OCI-M2 (cell line): ENCODE results near the gene FAM174B.

ENCODE experiments used
- DNase-seq: peaks from one replicate; lab custom pipeline; 2025; ENCODE audit not compliant: unreplicated experiment; lab: John Stamatoyannopoulos, UW

Gene FAM174B

GRCh38 chr15:92602267-92602593, 53.3 kb downstream of the FAM174B start:
- no peak for DNase-seq

DNA sequence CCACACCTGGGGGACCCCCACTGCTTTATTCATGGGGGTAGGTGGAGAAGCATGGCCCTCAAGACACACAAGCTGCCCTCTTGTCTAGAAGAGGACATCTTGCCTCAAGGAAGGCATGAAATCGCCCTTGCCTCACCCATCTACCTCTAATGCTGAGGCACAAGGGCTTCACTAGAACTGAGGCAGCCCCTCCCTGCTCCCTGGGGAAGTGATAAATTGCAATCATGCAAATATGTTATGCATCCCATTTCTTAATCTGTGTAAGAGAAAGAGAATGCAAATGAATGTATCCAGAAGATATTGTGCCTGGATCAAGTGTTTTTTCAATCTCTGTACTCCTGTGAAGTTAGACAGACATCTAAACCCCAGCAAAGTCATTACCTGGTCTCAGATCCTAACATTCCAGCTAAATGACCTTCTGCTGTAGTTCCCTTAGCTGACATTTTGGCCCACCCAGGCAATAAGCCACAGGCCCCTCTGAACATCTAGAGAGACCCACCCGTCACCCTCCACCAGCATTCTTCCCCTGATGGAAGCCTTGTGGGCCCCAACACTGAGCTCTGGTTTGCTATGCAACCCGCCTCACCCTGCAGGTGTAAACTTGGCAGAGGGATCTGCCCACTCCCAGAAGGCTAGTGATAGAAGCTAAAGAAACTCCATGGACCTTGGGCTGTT, 53.8 kb downstream of the FAM174B start:
- no peak for DNase-seq

DNA sequence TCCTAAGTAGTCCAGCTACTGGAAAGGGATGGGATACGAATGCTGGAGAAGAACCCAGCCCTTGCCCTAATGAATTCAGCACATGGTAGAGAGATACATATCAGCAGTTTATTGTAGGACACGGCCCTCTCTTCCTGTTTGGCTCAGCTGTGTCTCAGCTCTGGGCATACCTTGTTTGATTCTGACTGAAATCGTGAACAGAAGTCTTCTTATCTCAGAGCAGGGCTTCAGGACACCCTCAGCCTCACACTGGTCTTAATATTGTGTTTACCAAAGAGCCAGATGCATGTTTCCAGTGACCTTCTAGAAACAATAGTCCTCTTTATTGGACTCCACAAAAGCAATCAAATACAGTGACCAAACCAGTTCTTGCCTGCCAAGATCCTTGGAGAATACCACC, 54.7 kb downstream of the FAM174B start:
- DNase-seq, result no peak

DNA sequence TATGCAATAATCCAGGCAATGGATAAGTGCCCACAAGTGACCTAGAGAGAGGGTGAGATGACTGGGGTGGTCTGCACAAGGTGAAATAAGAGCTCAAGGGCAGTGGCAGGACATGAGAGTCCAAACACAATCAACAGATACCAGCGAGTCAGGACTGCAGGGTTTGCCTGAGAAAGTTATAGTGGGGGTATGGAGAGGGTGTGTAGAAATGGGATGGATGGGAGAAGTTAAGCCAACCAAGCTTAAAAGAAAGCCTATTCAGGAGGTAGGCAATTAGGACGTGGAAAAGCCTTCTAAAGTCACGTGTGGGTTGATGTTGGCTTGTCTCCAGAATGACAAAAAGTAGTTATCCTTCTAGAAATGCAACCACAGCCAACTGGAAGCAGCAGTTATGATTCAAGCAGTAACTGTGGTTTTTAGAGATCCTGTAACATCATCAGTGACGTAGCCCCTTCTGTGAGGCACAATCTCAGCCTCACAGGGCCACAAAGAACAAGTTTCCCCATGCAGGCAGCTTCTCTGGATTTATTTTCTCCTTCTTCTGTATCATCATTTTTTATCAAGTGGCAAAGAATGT, 56.1 kb downstream of the FAM174B start:
- no peak for DNase-seq

DNA sequence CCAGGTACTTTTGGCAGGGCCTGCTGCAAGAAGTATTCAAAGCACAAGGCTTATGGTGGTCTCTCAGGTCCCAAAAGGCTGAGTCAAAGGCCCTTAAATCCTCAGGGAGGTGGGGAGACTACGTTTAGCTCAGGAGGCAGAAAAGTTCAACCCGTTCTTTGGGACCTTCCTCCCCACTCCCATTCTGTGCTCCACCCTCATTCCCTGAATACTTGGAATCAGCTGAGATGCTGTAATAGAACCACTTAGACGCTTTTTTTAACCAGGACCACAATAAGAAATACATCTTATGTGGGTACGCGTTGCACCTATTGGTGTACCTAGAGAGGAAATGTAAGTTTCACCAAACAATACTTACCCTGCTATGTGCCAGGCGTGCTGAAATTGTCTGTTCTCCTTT, 58.0 kb downstream of the FAM174B start:
- no peak for DNase-seq

GRCh38 chr15:92596623-92597022, 59.0 kb downstream of the FAM174B start:
- DNase-seq, result no peak

GRCh38 chr15:92595506-92596381, 59.8 kb downstream of the FAM174B start:
- no peak for DNase-seq

DNA sequence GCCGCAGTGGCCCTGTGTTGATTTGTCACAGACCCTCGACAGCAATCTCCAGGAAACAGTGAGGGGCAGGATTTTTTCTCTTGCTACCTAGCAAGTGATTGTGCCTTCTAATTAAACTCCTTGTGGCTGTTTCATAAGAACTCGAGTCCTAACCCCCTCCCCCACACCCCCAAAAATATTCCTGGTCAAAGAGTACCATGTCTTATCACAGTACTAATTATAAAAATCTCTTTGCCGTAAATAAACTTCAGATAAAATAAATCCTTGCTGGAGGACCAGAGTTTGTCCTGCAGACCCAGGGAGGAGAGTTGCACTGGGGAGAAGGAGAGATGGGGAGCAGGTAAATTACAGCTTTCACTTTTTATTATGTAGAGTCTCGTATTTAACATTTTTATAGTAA, 64.3 kb downstream of the FAM174B start:
- no peak for DNase-seq

DNA sequence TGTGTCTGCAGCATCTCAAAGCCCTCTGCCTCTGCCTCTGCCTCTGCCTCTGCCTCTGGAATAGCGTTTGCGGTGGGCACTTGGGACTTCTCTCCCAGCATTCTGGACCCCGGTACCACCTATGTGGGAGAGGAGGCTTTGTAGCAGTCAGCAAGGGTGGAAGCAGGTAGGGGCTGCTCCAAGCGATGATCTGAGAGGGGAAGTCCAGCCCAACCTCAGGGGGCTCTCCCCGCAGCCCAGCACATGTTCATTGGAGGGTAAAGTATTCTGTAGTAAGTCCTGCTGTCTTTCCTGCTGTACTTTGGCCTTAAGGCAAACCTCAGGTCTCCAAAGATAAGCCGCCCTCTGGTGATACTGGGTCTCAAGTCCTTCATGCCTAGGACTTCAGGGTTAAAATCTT, 68.6 kb downstream of the FAM174B start:
- no peak for DNase-seq

- no peak for DNase-seq
Observed at GRCh38 chr15:92586383-92586942, 69.1 kb downstream of the FAM174B start.

DNA sequence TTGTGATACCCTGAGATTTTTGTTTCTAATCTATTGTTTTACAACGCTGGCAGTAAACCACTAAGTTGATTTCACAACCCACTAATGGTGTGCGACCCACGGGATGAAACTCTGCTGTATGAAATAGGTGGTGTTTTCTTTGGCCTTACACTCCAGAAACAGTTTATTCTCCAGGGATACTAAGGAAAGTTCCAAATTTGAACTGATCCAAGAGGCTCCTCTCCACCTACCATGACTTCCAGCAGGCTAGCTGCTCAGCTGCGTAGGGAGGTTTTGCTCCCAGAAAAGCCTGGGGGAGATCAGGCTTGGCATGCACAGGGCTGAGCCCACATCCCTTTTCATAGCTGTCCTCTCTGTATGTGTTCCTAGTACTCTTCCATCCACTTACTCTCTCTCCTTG, 71.5 kb downstream of the FAM174B start:
- DNase-seq, result no peak

DNA sequence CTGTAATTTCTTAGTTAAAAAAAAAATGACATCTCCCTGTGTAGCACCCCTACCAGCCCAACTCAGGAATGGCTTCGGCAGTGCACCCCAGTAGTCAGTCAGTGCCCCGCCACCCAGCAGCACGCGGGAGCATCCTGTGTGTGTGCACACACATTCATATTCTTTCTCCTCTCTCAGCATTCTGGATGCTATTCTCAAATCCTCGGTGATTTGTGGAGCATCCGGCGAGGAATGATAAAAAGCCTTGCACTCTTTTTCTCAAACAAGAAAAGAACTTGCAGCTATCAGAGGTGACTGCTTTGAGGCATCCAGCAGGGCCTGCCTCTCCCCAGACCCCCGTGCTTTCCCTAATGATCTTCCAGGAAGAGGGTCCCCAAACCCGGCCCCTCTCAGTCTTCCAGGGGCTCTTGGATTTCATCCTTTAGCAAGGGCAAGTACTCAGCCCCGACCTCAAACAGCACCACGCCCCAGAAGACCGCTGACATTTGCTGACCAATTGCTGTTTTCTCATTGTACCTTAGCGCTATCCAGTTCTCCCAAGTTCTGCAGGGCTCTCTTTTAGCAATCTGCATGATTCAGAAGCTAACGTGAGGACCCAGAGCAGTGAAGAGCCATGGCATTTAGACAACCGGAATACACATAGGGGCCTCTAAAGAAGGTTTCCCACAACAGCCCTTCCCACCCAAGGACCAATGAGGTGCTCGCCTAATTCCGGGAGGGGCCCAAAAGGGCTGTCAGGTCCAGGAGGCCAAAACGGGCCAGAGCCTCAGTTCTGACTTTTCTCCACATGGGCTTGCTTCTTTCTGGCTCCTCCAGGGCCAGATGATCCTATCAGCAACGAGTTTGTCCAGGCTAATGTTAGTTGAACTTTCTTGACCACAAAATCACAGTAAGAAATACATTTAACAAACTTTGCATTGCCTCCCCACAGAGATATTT, 72.2 kb downstream of the FAM174B start:
- DNase-seq, result no peak

- DNase-seq, result no peak
Observed at GRCh38 chr15:92582206-92582605, 73.4 kb downstream of the FAM174B start.

DNA sequence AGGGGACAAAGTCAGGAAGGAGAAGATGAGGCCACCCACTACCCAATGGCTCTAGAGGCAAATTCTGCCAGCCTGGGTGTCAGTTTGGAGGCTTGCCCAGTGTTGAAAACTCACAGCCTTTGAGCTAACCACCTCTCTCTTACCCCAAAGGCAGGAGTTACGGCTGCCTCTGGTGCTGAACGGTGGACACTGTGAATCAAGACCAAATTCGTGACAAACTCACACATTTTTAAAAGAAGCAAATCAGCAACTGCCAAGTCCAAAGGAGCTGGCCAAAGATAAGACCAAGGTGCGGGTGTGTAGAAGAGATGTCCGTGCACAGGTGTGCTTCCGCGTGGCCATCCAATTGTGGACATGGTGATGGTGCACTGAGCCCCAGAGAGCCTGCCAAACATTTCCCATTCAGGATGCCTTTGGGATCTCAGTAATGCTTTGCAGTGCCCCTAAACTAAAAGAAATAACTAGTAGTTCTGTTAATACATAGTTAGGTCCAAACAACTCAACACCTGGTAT, 74.6 kb downstream of the FAM174B start:
- no peak for DNase-seq

- DNase-seq, result no peak
Observed at GRCh38 chr15:92580521-92580920, 75.1 kb downstream of the FAM174B start.

DNA sequence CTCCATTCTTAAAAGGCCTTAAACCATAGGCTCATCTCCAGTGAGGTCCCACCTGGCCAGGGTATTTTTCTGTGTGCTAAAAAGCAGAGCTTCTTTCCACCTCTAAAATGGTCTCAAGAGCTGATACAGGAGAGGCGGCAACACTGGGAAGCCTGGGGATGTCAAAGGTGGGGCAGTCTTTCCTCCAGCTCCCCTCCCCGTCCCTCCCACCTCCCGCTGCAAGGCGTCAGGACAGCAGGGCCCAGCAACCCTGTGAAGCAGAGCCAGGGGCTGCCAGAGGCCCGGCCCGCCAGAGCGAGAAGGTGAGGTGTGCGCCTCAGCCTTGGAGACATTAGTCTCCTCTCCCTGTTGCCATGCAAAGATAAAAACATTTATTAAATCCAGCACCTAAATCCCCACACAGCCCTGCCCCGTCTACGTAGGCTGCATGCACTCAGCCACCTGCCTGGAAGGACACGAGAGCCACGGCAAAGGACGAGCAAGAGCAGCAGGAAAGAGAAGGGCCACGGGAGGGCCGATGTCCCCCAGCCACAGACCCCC, 75.6 kb downstream of the FAM174B start:
- DNase-seq, result no peak

DNA sequence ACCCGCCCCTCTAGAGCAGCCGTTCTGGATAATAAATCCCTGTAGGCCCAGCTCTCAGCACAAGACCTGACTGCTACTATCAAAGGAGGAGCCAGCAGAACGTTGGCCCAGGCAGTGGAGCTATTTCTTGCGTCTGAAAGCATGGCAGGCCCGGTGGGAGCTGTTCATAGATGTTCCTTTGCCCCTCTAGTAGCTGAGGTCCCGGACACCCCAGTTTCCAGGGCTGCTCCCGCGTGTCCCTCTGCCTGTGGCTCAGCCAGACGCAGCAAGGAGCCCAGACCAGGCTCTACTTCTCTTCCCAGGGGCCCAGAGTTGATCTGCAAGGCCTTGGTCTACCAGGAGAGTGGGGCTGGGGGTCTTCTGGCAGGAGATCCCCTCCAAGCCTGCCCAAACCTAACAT, 76.1 kb downstream of the FAM174B start:
- no peak for DNase-seq

DNA sequence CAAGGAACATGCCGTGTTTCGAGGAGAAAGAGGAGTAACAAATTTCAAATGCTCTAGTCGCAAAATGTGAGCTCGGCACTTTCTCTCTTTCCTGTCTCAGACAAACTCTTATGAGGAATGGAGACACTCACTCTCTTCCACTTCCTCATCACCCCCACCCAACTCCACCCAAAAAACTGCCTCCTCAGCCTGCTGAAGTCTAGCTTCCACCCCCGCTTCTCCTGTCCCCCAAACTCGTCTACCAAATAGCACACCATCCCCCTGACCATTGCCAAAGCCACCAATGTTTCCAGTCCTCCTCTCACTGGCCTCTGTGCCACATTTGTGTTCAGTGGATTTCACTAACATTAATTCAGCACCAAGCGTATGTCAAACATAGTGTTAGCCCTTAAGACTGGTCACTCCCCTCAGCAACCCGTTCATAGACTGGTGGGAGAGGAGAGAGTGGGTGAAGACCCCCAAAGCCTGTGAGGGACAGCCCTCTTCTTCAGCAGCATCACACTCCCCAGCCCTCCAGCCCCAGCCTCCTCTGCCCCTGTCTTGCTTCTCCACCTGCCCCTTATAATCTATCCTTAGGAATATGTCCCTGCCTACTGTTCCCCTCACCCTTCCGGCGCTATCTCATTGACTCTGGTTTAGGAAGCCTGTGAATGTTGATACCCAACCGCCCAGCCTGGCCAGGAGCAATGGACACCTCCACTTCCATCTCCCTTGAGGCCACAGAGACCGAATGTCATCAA, 77.3 kb downstream of the FAM174B start:
- DNase-seq, result no peak

- DNase-seq, result no peak
Observed at GRCh38 chr15:92576597-92577200, 78.9 kb downstream of the FAM174B start.
